Ovary (tissue), 3 donors: ENCODE data around the gene GLB1L.

Experiments
- CTCF ChIP-seq, 3 donors: fragments of 450-650 bp in 2 of 3; fragments of 200-600 bp in 1 of 3; IDR thresholded peaks; one replicate each; pipeline versions ENCODE4 v1.5.1 to v1.8.0; 2016 to 2022; ENCODE audit warnings: antibody characterized with exemption in 3 of 3, mild to moderate bottlenecking in 1 of 3
- POLR2A ChIP-seq: fragments of 450-650 bp; IDR thresholded peaks from one replicate; pipeline ENCODE4 v1.6.1; 2017; ENCODE audit warnings: antibody characterized with exemption, mild to moderate bottlenecking, moderate library complexity
- donor health status: DM: no; HTN: no; CAD: no.

- TF ChIP-seq POLR2A (no peak), CTCF (IDR thresholded peaks at IDR 0.05) (no peak)
Measured at GRCh38 chr2:219290381-219291171, 45.3 kb upstream of the GLB1L start.
